HG02623 (cell line): ENCODE results near the gene SLK.

Experiments
- ATAC-seq: cut with Tn5 transposase; IDR thresholded peaks from one replicate; pipeline ENCODE4 v1.9.1; 2021; ENCODE audit warnings: moderate library complexity; ENCODE audit not compliant: unreplicated experiment

Gene SLK

GRCh38 chr10:103985726-103986125 is 18.8 kb downstream of the SLK start:
- no peak for ATAC-seq

DNA sequence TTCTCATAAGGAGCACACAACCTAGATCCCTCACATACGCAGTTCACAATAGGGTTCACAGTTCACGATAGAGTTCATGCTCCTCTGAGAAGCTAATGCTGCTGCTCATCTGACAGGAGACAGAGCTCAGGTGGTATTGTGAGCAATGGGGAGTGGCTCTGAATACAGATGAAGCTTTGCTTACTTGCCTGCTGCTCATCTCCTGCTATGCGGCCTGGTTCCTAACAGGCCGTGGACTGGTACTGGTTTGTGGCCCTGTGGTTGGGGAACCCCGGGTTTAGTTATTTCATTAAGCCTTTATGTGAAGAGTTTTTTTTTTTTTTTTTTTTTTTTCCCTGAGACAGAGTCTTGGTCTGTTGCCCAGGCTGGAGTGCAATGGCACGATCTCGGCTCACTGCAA is 19.4 kb downstream of the SLK start:
- ATAC-seq, result no peak

- no peak for ATAC-seq
Measured at GRCh38 chr10:103990121-103990520, 23.2 kb downstream of the SLK start.

- ATAC-seq, result no peak
Measured at GRCh38 chr10:103990531-103990930, 23.6 kb downstream of the SLK start.

- ATAC-seq, result no peak
Measured at GRCh38 chr10:103991393-103992128, 24.6 kb downstream of the SLK start.

- ATAC-seq, result no peak
Measured at GRCh38 chr10:103995134-103995533, 28.2 kb downstream of the SLK start.

GRCh38 chr10:103998805-103999204 is 31.9 kb downstream of the SLK start:
- ATAC-seq, result no peak

GRCh38 chr10:104002911-104003310 is 36.0 kb downstream of the SLK start:
- ATAC-seq, result no peak

DNA sequence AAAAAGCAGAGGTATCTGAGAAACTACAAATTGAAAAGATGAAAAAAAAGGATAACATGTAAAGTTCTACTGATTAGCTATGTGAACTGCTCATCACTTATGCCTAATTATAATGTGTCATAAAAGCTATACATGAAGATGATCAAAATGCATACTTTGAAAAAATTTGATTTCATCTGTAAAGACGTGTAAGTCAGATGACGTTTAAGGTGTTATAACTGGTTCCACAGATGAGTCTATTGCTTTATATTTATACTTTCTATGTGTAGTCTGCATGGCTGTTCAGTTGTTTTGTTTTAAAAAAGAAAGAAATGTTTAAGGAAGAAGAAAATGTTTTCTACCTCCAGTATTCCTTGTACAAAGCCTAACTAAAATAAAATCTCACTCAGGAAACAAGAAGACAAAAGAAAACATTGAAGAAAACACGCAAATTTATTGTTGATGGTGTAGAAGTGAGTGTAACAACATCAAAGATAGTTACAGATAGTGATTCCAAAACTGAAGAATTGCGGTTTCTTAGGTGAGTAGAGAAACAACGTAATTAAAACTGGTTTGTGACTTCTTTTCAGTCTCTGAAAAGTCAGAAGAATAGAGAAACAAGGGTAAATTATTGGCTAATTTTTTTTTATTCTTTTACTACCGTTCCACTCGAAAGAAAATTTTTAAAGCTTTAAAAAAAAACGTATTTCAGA is 38.4 kb downstream of the SLK start:
- no peak for ATAC-seq

DNA sequence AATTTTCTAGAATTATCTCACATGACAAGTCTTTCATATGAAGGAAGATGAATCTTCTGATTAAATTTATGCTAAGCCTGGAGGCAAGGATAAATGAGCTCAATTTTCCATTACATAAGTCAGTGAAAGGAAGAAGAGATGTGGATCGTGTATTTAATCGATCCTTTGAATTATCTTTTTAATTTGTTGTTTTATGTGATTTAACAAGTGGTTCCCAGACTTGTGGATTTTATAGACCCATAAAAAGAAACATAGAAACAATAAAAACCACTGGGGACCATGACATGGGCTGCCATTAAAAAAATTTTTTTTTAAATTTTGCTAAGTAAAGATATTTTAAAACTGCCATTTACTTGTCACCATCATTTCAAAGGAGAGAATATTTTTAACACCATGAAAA is 45.0 kb downstream of the SLK start:
- ATAC-seq, result no peak

- no peak for ATAC-seq
Measured at GRCh38 chr10:104013489-104013888, 46.5 kb downstream of the SLK start.

DNA sequence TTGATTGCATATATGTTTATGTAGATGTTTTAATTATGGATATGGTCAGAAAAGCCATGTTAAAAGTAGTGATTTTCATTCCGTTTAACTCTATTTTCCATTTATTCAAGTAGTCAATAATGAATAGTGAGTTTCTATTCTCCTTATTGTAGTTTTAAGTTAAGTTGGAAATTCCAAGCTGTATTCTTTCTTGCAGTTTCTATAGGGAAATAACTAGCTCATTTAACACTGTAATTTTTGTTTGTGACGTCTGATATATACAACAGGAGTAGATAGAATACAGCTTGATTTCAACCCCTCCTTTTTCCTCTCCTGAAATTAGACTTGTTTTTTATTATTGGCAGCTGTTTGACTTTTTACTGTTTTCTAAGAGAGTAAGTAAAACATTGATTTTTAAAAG is 47.2 kb downstream of the SLK start:
- ATAC-seq, result no peak

GRCh38 chr10:104016661-104017060 is 49.7 kb downstream of the SLK start:
- ATAC-seq, result no peak

DNA sequence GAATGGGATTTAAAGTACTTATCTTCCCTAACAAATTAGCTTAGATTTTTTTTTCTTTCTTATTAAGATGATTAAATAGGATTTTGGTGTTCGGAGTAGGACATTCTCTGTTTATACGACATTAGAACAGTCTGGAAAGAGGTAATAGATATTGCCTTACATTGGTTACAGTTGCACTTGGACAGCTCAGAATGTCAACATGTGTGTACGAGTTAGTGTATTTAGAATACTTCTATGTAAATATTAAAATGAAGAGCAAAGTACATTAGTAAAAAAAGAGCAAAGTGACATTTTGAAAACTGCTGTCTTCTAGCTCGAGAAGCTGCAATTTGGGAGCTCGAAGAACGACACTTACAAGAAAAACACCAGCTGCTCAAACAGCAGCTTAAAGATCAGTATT is 51.5 kb downstream of the SLK start:
- ATAC-seq, result no peak

GRCh38 chr10:104020020-104020419 is 53.1 kb downstream of the SLK start:
- ATAC-seq, result no peak

- ATAC-seq, result no peak
Measured at GRCh38 chr10:104021246-104021645, 54.3 kb downstream of the SLK start.

GRCh38 chr10:104022026-104022425 is 55.1 kb downstream of the SLK start:
- no peak for ATAC-seq

DNA sequence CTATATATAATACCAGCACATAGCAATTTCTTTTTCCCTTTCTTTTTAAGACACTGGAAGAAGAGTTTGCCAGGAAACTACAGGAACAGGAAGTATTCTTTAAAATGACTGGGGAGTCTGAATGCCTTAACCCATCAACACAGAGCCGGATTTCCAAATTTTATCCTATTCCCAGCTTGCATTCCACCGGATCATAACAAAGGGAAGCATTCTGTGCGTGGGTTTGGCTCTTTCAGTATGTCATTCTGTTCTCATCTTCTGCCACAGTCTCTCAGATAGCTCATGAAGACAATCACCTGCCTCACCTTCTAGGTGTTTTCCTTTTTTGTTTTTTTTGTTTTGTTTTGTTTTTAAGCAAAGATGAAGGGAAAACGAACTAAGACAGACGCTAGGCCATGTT is 58.6 kb downstream of the SLK start:
- no peak for ATAC-seq

DNA sequence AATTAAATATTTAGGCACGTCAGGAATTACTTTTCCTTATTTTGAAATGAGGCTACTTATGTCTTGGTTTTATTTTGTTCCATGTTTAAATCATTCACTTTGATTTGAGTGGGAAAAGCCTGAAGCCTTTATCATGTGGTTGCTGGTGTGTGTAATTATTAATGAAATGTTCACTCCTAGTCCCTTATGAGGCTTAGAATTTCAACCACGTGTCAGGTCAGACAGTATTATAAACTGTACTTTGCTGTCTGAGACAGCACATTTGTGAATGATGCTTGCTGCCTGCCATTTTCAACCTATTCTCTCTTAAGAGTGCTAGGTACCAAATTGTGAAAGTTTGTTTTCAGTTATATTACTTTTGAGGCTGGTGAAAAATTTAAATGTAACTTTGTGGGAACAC is 59.8 kb downstream of the SLK start:
- ATAC-seq, result no peak

DNA sequence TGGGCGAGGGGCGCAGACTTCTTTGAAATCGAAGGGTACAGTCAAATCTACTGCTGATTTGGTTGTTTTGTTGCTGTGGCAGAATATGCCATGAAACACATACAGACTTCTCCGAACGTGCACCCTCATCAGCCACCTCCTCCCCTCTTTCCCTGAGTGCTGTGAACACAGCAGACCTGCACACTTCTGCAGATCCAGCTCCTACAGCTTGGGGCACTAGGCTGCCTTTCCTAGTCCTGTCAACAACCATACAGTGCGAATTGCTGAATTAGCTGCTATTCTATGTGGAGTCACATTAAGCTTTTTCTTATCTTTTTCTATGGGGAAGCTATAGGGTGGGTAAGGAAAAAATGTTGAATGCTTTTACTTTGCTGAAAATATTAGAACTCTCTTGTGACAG is 61.2 kb downstream of the SLK start:
- ATAC-seq, result no peak

- ATAC-seq, result no peak
Measured at GRCh38 chr10:104028823-104029520, 62.0 kb downstream of the SLK start.

DNA sequence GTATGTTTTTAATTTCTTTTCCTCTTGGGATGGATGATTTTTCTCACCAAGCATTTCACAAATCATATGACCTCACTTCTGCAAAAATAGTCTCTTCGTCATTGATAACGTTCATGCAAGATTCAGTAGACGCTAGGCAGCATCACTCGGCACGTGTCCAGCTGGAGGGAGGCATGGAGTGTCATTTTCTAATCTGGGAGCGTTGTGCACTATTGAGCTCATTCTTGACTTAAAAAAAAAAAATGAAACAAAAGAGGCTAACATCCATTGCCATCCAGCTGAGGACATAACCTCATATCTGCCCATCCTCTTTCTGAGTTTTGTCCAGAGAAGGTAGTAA is 62.6 kb downstream of the SLK start:
- ATAC-seq, result no peak
